PC-9 (cell line): ENCODE measurements around the gene PFKFB3. TPM values are rescaled to one million over a fixed set of nuclear protein-coding genes. Genes with fewer than 3 reads are reported as not detected.

ENCODE experiments used
- Bru-seq: library from RNA; stranded (reverse); fragments of 400-500 nt; gene quantifications from one replicate; lab custom pipeline; 2021; lab: Mats Ljungman, UMichigan
- BruChase-seq, 2 experiments: library from RNA; stranded (reverse); fragments of 400-500 nt; gene quantifications; one replicate each; lab custom pipeline; 2021; lab: Mats Ljungman, UMichigan
- BruUV-seq: library from RNA; stranded (reverse); fragments of 400-500 nt; replicated peaks from 2 replicates; lab custom pipeline; 2021; lab: Mats Ljungman, UMichigan
- CTCF ChIA-PET: fragments of 300-600 bp; sonication (Branson Sonifier 250); formaldehyde crosslinking; loops from one replicate; lab custom pipeline; 2022; ENCODE audit warnings: antibody characterized with exemption; lab: Charles Lee
- POLR2A ChIA-PET: fragments of 300-600 bp; sonication (Branson Sonifier 250); formaldehyde crosslinking; loops from one replicate; lab custom pipeline; 2022; ENCODE audit warnings: antibody characterized with exemption; ENCODE audit not compliant: unreplicated experiment; lab: Charles Lee
- DNase-seq, 2 experiments: peaks; one replicate each; pipeline versions ENCODE4 v3.0.0 to v3.0.0-alpha.2; 2015 to 2022; ENCODE audit warnings: mixed read lengths in 1 of 2
- H2AFZ ChIP-seq: fragments of 200-600 bp; sonication (generic); 2 replicates; pipeline ENCODE4 v1.8.1; 2017; ENCODE audit warnings: antibody characterized with exemption
- H3F3A ChIP-seq: fragments of 200-600 bp; sonication (generic); 2 replicates; pipeline ENCODE4 v1.8.1; 2017; ENCODE audit warnings: antibody characterized with exemption, mild to moderate bottlenecking, low read depth; ENCODE audit not compliant: insufficient read depth
- H3K27ac ChIP-seq: fragments of 200-600 bp; sonication (generic); 2 replicates; pipeline ENCODE4 v1.6.1; 2016; ENCODE audit warnings: mixed run types
- H3K27me3 ChIP-seq: fragments of 200-600 bp; sonication (generic); 2 replicates; pipeline ENCODE4 v1.6.1; 2016; ENCODE audit warnings: low read depth, mixed run types; ENCODE audit not compliant: insufficient read depth
- H3K36me3 ChIP-seq: fragments of 200-600 bp; sonication (generic); 2 replicates; pipeline ENCODE4 v1.6.1; 2016; ENCODE audit warnings: low read depth, mixed run types
- H3K4me1 ChIP-seq: fragments of 200-600 bp; sonication (generic); replicated peaks from 2 replicates; pipeline ENCODE4 v1.6.1; 2016; ENCODE audit warnings: mixed run types; ENCODE audit not compliant: insufficient read depth
- H3K4me2 ChIP-seq: fragments of 200-600 bp; sonication (generic); 2 replicates; pipeline ENCODE4 v1.6.1; 2017; ENCODE audit warnings: mixed run types
- H3K4me3 ChIP-seq: fragments of 200-600 bp; sonication (generic); 2 replicates; pipeline ENCODE4 v1.6.1; 2016; ENCODE audit warnings: mixed run types
- H3K79me2 ChIP-seq: fragments of 200-600 bp; sonication (generic); 2 replicates; pipeline ENCODE4 v1.6.1; 2017; ENCODE audit warnings: low read depth, mixed run types
- H3K9me2 ChIP-seq: fragments of 200-600 bp; sonication (generic); 2 replicates; pipeline ENCODE4 v1.8.1; 2017; ENCODE audit warnings: mild to moderate bottlenecking; ENCODE audit not compliant: insufficient read depth
- H3K9me3 ChIP-seq: fragments of 200-600 bp; sonication (generic); 2 replicates; pipeline ENCODE4 v1.8.1; 2016; ENCODE audit warnings: low read depth; ENCODE audit not compliant: insufficient read depth
- H4K20me1 ChIP-seq: fragments of 200-600 bp; sonication (generic); 2 replicates; pipeline ENCODE4 v1.8.1; 2017; ENCODE audit not compliant: insufficient read depth
- EZH2 ChIP-seq: fragments of 200-600 bp; sonication (generic); IDR thresholded peaks from 2 replicates; pipeline ENCODE4 v1.8.0; 2017; ENCODE audit warnings: antibody characterized with exemption, low read depth
- intact Hi-C: fragments of 100-400 bp; cut with micrococcal nuclease; formaldehyde crosslinking; loops from one replicate; pipeline ENCODE4 v1.10.0; 2022; ENCODE audit not compliant: unreplicated experiment
- long read RNA-seq: library from polyadenylated mRNA; stranded (forward); transcript quantifications from one replicate; pipeline ENCODE4 v2.0.0, GENCODE V29; 2022
- total RNA-seq: library from RNA; stranded (reverse); gene quantifications from 2 replicates; pipeline ENCODE4 v1.2.3, GENCODE V29; 2021
- TF ChIP-seq, protein P1 (sequence below): fragments of 200-600 bp; sonication (generic); conservative IDR thresholded peaks from 2 replicates; pipeline ENCODE4 v1.6.1; 2017; ENCODE audit warnings: mixed run types, antibody characterized with exemption, mild to moderate bottlenecking, moderate library complexity

PFKFB3 gene
- total RNA-seq (37.8 and 54.7 TPM in 2 replicates), Bru-seq, nascent RNA (percentile 69 among the genes with signal in this experiment), BruChase-seq, experiment 1, labeled RNA remaining after a 2-hour chase (percentile 73 among the genes with signal in this experiment), BruChase-seq, experiment 2, labeled RNA remaining after a 6-hour chase (percentile 67 among the genes with signal in this experiment)
- long read RNA-seq, full-length matches to known transcripts = 9 of 16 reads
- long read RNA-seq, partial matches to known transcripts = 1 of 16 reads
- long read RNA-seq, other reads (novel, unspliced or antisense) = 6 of 16 reads

DNA sequence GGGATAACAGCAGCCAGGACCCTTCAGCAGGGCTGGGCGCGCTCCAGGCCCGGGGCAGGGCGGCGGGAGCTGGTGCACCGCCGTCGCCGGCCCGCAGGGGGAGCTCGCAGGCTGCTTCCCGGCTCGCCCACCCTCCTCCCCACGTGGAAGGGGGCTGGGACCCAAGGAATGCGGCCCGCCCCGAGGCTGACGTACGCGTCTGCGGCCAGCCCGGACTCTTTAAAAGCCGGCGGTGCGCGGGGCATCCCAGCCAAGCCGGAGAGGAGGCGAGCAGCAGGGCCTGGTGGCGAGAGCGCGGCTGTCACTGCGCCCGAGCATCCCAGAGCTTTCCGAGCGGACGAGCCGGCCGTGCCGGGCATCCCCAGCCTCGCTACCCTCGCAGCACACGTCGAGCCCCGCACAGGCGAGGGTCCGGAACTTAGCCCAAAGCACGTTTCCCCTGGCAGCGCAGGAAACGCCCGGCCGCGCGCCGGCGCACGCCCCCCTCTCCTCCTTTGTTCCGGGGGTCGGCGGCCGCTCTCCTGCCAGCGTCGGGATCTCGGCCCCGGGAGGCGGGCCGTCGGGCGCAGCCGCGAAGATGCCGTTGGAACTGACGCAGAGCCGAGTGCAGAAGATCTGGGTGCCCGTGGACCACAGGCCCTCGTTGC lies at the start of gene PFKFB3:
PFKFB3 (plus strand) TSS at position 249 of the 647 bp plus-strand sequence; CDS start at position 578, 329 bp downstream.
- H3K9me3 ChIP-seq = no peaks in the 10 kb centered on the region
- TF ChIP-seq, protein P1, sequence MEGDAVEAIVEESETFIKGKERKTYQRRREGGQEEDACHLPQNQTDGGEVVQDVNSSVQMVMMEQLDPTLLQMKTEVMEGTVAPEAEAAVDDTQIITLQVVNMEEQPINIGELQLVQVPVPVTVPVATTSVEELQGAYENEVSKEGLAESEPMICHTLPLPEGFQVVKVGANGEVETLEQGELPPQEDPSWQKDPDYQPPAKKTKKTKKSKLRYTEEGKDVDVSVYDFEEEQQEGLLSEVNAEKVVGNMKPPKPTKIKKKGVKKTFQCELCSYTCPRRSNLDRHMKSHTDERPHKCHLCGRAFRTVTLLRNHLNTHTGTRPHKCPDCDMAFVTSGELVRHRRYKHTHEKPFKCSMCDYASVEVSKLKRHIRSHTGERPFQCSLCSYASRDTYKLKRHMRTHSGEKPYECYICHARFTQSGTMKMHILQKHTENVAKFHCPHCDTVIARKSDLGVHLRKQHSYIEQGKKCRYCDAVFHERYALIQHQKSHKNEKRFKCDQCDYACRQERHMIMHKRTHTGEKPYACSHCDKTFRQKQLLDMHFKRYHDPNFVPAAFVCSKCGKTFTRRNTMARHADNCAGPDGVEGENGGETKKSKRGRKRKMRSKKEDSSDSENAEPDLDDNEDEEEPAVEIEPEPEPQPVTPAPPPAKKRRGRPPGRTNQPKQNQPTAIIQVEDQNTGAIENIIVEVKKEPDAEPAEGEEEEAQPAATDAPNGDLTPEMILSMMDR = peak; percentile 81
- TF ChIP-seq EZH2 = no peak
- H3K4me3 ChIP-seq = peak within 1 kb of the TSS; percentile 90
- H3K27me3 ChIP-seq = no peaks in the 10 kb centered on the region
- H4K20me1 ChIP-seq = peaks cover 11% of the 10 kb centered on the region
- POLR2A ChIA-PET = interaction anchor here (0.6 to 1.2 kb wide), 5 partner anchors 15 to 392 kb away, joined by 3 to 11 read pairs (median 5); no protein-coding TSS in a partner anchor
- H3K4me2 ChIP-seq = peak within 1 kb of the TSS; percentile 91
- H3K9me2 ChIP-seq = no peaks in the 10 kb centered on the region
- CTCF ChIA-PET = interaction anchor here (0.6 to 1.7 kb wide), 3 partner anchors 78 to 199 kb away, joined by 3 to 34 read pairs (median 3); no protein-coding TSS in a partner anchor
- H3K79me2 ChIP-seq = peaks cover 17% of the 10 kb centered on the region
- H3F3A ChIP-seq = peaks cover 6% of the 10 kb centered on the region
- BruUV-seq = no TSS peak
- peak within 1 kb of the TSS; percentile 76 for H2AFZ ChIP-seq
- H3K36me3 ChIP-seq = no peaks in the 10 kb centered on the region
- peak within 1 kb of the TSS; percentile 55 for H3K27ac ChIP-seq
- intact Hi-C loops = loop anchor here (1.0 to 10.0 kb wide), 6 partner anchors 74 to 462 kb away; no protein-coding TSS in a partner anchor
- H3K4me1 ChIP-seq = peaks cover 14% of the 10 kb centered on the region; the same call in 1 of the 2 replicates
- DNase-seq = peak; percentile 73 to 96

DNA sequence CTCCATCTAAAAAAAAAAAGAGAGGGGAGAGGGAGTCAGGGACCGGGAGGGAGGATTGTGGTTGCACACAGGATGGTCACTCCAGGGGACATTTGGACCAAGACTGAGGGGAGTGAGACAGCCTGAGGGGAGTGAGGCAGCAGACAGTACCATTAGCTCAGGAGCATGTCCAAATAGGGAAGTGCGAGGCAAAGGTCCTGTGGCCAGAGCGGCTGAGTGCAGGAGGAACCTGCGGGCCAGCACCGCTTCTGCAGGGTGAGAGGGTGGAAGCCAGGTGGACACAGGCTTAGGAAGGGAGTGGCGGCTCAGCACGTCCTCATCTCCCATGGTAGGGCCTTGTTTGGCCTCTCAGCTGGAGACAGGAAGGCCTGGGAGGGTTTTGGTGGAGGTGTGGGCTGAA lies 48.9 kb upstream of the PFKFB3 start:
- ChIA-PET CTCF (interaction anchor here (0.7 kb wide), 1 partner anchor 248 kb away, joined by 4 read pairs; no protein-coding TSS in a partner anchor), POLR2A (no interaction called here)
- BruUV-seq = no TSS peak
- H3K9me3 ChIP-seq = no peaks in the 10 kb centered on the region
- intact Hi-C loops = no loop called here
- H3K27me3 ChIP-seq = no peaks in the 10 kb centered on the region
- H3K4me1 ChIP-seq = no peaks in the 10 kb centered on the region
- no peak overlapping the region for H3K4me3 ChIP-seq
- no peaks in the 10 kb centered on the region for H3K79me2 ChIP-seq
- DNase-seq = no peak
- H4K20me1 ChIP-seq = no peaks in the 10 kb centered on the region
- no peak overlapping the region for H2AFZ ChIP-seq
- no peak overlapping the region for H3K4me2 ChIP-seq
- no peaks in the 10 kb centered on the region for H3F3A ChIP-seq
- no peak for TF ChIP-seq EZH2
- TF ChIP-seq, protein P1 = no peak
- H3K9me2 ChIP-seq = no peaks in the 10 kb centered on the region
- H3K27ac ChIP-seq = no peak overlapping the region
- no peaks in the 10 kb centered on the region for H3K36me3 ChIP-seq

DNA sequence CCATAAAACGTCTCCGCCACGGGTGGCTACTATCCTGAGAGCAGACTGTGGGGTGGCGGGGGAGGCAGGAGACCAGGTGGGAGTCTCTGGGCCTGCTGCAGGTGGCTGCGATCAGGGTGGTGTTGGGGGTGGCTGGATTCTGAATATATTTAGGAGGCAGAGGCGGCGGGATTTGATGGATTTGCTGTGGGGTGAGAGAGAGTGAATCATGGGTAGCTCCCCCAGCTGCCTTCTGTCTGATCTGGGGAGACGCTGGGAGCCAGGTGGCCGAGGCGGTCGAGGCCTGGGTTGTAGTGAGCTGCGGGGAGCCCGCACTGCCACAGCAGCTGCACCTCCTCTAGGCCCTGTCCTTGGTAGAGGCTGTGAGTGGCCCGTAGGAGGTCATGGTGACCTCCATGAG lies 48.2 kb upstream of the PFKFB3 start:
- Histone ChIP-seq H3F3A (no peaks in the 10 kb centered on the region), H3K4me1 (no peaks in the 10 kb centered on the region), H3K27me3 (no peaks in the 10 kb centered on the region), H4K20me1 (no peaks in the 10 kb centered on the region), H3K4me2 (no peak overlapping the region), H3K4me3 (no peak overlapping the region), H3K9me3 (no peaks in the 10 kb centered on the region), H3K36me3 (no peaks in the 10 kb centered on the region), H2AFZ (no peak overlapping the region), H3K9me2 (no peaks in the 10 kb centered on the region), H3K27ac (no peak overlapping the region), H3K79me2 (no peaks in the 10 kb centered on the region)
- TF ChIP-seq, protein P1 = no peak
- no peak for TF ChIP-seq EZH2
- CTCF ChIA-PET = no interaction called here
- POLR2A ChIA-PET = no interaction called here
- DNase-seq = no peak
- intact Hi-C loops = no loop called here
- no TSS peak for BruUV-seq
